ENCODE data around the gene VRK3. TPM values are rescaled to one million over a fixed set of nuclear protein-coding genes. Genes with fewer than 3 reads are reported as not detected.
A peak's percentile ranks its signal among the peaks of the same experiment; 100 is the strongest.

Gene VRK3
- total RNA-seq, 1 experiment from 2014 or later = 46.3 TPM

DNA sequence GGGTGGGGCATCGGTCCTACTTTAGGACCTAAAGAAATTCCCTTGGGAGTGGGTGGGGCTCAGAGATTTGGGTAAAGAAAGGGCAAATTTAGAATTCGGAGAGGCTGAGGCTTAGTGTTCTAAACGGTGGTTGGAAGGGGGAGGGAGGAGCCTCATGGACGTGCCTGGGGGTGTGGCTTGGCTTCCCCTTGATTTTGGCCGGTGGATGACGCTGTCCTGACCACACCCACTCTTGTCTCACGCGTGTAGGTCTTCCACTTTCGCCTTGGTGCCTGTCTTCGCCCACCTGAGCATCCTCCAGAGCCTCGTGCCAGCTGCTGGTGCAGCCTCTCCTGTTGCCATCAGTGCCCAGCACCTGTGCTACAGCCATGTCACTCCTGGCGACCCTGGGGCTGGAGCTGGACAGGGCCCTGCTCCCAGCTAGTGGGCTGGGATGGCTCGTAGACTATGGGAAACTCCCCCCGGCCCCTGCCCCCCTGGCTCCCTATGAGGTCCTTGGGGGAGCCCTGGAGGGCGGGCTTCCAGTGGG lies 94.6 kb downstream of the VRK3 start:
- TF ChIP-seq, protein P1, sequence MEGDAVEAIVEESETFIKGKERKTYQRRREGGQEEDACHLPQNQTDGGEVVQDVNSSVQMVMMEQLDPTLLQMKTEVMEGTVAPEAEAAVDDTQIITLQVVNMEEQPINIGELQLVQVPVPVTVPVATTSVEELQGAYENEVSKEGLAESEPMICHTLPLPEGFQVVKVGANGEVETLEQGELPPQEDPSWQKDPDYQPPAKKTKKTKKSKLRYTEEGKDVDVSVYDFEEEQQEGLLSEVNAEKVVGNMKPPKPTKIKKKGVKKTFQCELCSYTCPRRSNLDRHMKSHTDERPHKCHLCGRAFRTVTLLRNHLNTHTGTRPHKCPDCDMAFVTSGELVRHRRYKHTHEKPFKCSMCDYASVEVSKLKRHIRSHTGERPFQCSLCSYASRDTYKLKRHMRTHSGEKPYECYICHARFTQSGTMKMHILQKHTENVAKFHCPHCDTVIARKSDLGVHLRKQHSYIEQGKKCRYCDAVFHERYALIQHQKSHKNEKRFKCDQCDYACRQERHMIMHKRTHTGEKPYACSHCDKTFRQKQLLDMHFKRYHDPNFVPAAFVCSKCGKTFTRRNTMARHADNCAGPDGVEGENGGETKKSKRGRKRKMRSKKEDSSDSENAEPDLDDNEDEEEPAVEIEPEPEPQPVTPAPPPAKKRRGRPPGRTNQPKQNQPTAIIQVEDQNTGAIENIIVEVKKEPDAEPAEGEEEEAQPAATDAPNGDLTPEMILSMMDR (IDR thresholded peaks at IDR 0.05; ENCODE audit: insufficient read depth in 1 of 2, low read depth in 1 of 2, low read length in 1 of 2, severe bottlenecking in 1 of 2, unreplicated experiment in 1 of 2) = no peak
- peak overlapping the region; percentile 92 for H3K27ac Mint-ChIP-seq (ENCODE audit: unreplicated experiment)
- peaks cover 71% of the 10 kb centered on the region for H3K36me3 Mint-ChIP-seq (ENCODE audit: insufficient read depth, unreplicated experiment)
- Histone ChIP-seq H3K27me3 (replicated peaks; ENCODE audit: control insufficient read depth, insufficient read depth, low read length) (no peaks in the 10 kb centered on the region), H3K36me3 (ENCODE audit: control insufficient read depth, insufficient read depth, low read length) (peaks cover 3% of the 10 kb centered on the region), H3K4me1 (peaks cover 9% of the 10 kb centered on the region), H3K9me3 (no peaks in the 10 kb centered on the region), H3K4me3 (ENCODE audit: low read depth, low read length) (no peak overlapping the region)
- intact Hi-C loops (cut with micrococcal nuclease; ENCODE audit: unreplicated experiment) = no loop called here
- peaks cover 23% of the 10 kb centered on the region for H3K4me1 Mint-ChIP-seq (ENCODE audit: low read depth, unreplicated experiment)
- peak overlapping the region; percentile 81 for H3K4me3 Mint-ChIP-seq (ENCODE audit: unreplicated experiment)
- no peak for DNase-seq
- BruUV-seq (replicated peaks) = no TSS peak
- POLR2A ChIA-PET = interaction anchor here (0.6 to 2.3 kb wide), 4 partner anchors 54 to 290 kb away, joined by 3 to 9 read pairs (median 7); partner anchors contain the start of genes AKT1S1, RRAS and TBC1D17
- CTCF ChIA-PET = no interaction called here
- H3K27me3 Mint-ChIP-seq (ENCODE audit: insufficient read depth, unreplicated experiment) = no peaks in the 10 kb centered on the region
- H3K9me3 Mint-ChIP-seq (ENCODE audit: unreplicated experiment) = no peaks in the 10 kb centered on the region

DNA sequence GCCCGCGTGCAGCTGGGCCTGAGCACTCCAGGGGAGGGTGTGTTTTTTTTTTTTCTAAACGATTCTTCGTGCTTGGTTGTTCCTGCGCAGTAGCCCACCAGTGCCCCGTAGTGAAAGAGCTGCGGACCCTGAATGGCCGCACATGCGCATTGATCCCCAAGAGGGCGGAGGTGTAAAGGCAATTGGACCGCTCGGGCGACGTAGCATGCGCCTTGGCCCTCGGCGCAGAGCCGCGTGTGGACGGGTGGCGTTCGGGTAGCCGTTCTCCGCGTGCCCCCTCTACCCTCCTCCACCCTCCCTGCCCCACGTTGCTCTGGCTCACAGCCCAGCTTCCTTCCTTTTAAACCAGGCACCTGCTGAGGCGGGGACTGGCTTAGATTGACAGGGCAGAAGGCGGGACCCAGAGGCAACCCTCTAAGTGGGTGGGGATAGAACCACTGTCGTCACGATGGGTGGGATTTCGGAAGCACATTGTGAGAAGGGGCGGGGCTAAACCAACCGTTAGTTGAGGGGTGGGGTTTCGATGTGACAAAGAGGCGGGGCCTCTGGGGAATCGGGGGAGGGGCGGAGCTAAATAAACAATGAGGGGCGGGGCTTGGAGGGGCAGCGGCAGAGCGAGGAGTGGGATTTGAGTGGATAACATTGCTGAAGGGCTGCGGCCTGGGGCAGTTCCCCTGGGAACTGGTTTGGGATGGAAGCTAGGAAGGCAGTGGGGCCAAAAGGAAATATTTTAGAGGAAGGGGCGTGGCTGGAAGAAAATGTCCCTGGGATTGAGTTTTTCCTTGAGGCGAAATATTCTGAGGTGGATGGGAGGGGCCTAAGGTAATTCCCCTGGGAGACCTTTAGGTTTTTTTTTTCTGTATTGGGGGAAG lies 95.3 kb downstream of the VRK3 start:
- Mint-ChIP-seq H3K27me3 (ENCODE audit: insufficient read depth, unreplicated experiment) (no peaks in the 10 kb centered on the region), H3K9me3 (ENCODE audit: unreplicated experiment) (no peaks in the 10 kb centered on the region), H3K27ac (ENCODE audit: unreplicated experiment) (peak overlapping the region; percentile 92), H3K4me1 (ENCODE audit: low read depth, unreplicated experiment) (peaks cover 23% of the 10 kb centered on the region), H3K4me3 (ENCODE audit: unreplicated experiment) (peak overlapping the region; percentile 81), H3K36me3 (ENCODE audit: insufficient read depth, unreplicated experiment) (peaks cover 78% of the 10 kb centered on the region)
- TF ChIP-seq, protein P1 (IDR thresholded peaks at IDR 0.05; ENCODE audit: insufficient read depth in 1 of 2, low read depth in 1 of 2, low read length in 1 of 2, severe bottlenecking in 1 of 2, unreplicated experiment in 1 of 2) = peak in 1 of 2 experiments; percentile 16
- intact Hi-C loops (cut with micrococcal nuclease; ENCODE audit: unreplicated experiment) = loop anchor here (1.0 kb wide), 1 partner anchor 54 kb away; no protein-coding TSS in a partner anchor
- BruUV-seq (replicated peaks) = no TSS peak
- peak; percentile 94 to 97 for DNase-seq
- ChIA-PET CTCF (interaction anchor here (1.0 to 2.2 kb wide), 3 partner anchors 9 to 40 kb away, joined by 3 to 9 read pairs (median 5); no protein-coding TSS in a partner anchor), POLR2A (interaction anchor here (0.6 to 2.3 kb wide), 12 partner anchors 23 to 399 kb away, joined by 3 to 9 read pairs (median 4); partner anchors contain the start of genes AKT1S1, MYH14, RRAS and TBC1D17)
- H3K27me3 ChIP-seq (replicated peaks; ENCODE audit: control insufficient read depth, insufficient read depth, low read length) = no peaks in the 10 kb centered on the region
- H3K9me3 ChIP-seq = no peaks in the 10 kb centered on the region
- H3K4me3 ChIP-seq (ENCODE audit: low read depth, low read length) = peak overlapping the region; percentile 99
- H3K36me3 ChIP-seq (ENCODE audit: control insufficient read depth, insufficient read depth, low read length) = peaks cover 4% of the 10 kb centered on the region
- peaks cover 9% of the 10 kb centered on the region for H3K4me1 ChIP-seq

DNA sequence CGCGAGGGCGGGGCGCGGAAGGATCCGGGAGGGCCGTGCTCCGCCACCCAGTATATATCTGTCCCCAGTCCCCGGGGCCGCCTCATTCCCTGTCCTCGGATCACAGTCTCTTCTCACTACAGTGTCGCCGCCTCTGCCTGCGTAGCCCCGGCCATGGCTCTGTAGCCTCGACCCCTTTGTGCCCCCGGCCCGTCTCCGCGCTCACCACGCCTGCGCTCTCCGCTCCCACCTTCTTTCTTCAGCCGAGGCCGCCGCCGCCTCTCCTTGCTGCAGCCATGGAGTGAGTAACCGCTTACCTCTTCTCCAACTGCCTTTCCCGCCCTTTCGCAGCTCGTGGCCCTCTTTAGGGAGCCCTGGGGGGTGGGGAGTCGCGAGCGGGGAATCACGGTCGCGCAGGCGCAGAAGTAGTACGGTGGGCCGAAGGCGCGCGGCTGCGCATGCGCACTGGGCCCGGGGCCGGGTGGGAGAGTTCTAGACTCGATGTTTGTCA lies 96.0 kb downstream of the VRK3 start, which contains the start of the genes ATF5 and NUP62:
Gene ATF5 (plus strand): TSS at position 85 of the 490 bp plus-strand sequence. CDS start 1,646 bp downstream, outside the sequence.
Gene NUP62 (minus strand): TSS at position 384 of the 490 bp plus-strand sequence. CDS start 19,697 bp downstream, outside the sequence.
- TF ChIP-seq, protein P1 (IDR thresholded peaks at IDR 0.05; ENCODE audit: insufficient read depth in 1 of 2, low read depth in 1 of 2, low read length in 1 of 2, severe bottlenecking in 1 of 2, unreplicated experiment in 1 of 2) = no peak
- ChIA-PET CTCF (interaction anchor here (0.5 to 2.2 kb wide), 4 partner anchors 10 to 877 kb away, joined by 3 to 9 read pairs (median 5); no protein-coding TSS in a partner anchor), POLR2A (interaction anchor here (0.6 to 2.3 kb wide), 10 partner anchors 39 to 400 kb away, joined by 3 to 9 read pairs (median 4); partner anchors contain the start of genes AKT1S1, MYH14, RRAS and TBC1D17)
- peaks cover 23% of the 10 kb centered on the region for H3K4me1 Mint-ChIP-seq (ENCODE audit: low read depth, unreplicated experiment)
- H3K27me3 ChIP-seq (replicated peaks; ENCODE audit: control insufficient read depth, insufficient read depth, low read length) = no peaks in the 10 kb centered on the region
- peaks cover 85% of the 10 kb centered on the region for H3K36me3 Mint-ChIP-seq (ENCODE audit: insufficient read depth, unreplicated experiment)
- peak within 1 kb of the TSS; percentile 92 for H3K27ac Mint-ChIP-seq (ENCODE audit: unreplicated experiment)
- H3K9me3 Mint-ChIP-seq (ENCODE audit: unreplicated experiment) = no peaks in the 10 kb centered on the region
- H3K4me3 ChIP-seq (ENCODE audit: low read depth, low read length) = peak within 1 kb of the TSS; percentile 99
- peak; percentile 93 to 94 for DNase-seq
- peak within 1 kb of the TSS; percentile 81 for H3K4me3 Mint-ChIP-seq (ENCODE audit: unreplicated experiment)
- no peaks in the 10 kb centered on the region for H3K27me3 Mint-ChIP-seq (ENCODE audit: insufficient read depth, unreplicated experiment)
- TSS peak; percentile 80 for BruUV-seq (replicated peaks)
- H3K36me3 ChIP-seq (ENCODE audit: control insufficient read depth, insufficient read depth, low read length) = peaks cover 6% of the 10 kb centered on the region
- no peaks in the 10 kb centered on the region for H3K9me3 ChIP-seq
- intact Hi-C loops (cut with micrococcal nuclease; ENCODE audit: unreplicated experiment) = loop anchor here (1.0 kb wide), 1 partner anchor 53 kb away; no protein-coding TSS in a partner anchor
- peaks cover 9% of the 10 kb centered on the region for H3K4me1 ChIP-seq

Data from Caco-2 (cell line).